ENCODE results near the gene FAM193A.

The FAM193A gene

GRCh38 chr4:2688281-2688680 lies 151.8 kb downstream of the FAM193A start:
- TF ChIP-seq FOXM1 (IDR thresholded peaks at IDR 0.05; ENCODE audit: borderline replicate concordance, low read depth) = no peak
- no peak for TF ChIP-seq MAX (IDR thresholded peaks at IDR 0.05)
- no peak for TF ChIP-seq NFIC (IDR thresholded peaks at IDR 0.05)
- TF ChIP-seq REST (IDR thresholded peaks at IDR 0.05; ENCODE audit: low read depth) = no peak
- TF ChIP-seq, protein P1, sequence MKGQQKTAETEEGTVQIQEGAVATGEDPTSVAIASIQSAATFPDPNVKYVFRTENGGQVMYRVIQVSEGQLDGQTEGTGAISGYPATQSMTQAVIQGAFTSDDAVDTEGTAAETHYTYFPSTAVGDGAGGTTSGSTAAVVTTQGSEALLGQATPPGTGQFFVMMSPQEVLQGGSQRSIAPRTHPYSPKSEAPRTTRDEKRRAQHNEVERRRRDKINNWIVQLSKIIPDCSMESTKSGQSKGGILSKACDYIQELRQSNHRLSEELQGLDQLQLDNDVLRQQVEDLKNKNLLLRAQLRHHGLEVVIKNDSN (IDR thresholded peaks at IDR 0.05) = no peak
- TF ChIP-seq RAD21 (IDR thresholded peaks at IDR 0.05; ENCODE audit: low read depth) = no peak
- no peak for TF ChIP-seq ZBTB7A (IDR thresholded peaks at IDR 0.05; ENCODE audit: low read depth)
- no peak for TF ChIP-seq EP300 (IDR thresholded peaks at IDR 0.05; ENCODE audit: borderline replicate concordance)

DNA sequence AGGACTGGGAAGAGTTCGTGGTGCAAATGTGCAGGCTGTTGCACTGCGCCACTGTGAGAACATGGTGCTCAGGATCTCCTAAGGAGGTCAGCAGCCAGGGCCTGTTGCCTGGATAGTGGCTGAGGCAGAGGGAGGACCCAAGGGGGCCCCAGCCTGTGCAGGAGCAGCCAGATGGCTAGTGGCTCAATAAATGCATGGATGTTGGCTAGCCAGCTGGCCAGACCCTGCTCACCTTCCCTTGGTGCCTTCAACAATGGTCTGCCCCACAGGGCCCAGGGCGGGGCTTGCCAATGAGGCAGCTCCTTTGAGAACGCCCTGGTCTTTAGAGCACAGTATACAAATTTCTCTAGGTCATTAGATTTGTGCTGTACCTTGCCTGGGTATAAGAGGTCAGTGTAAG lies 152.2 kb downstream of the FAM193A start:
- no peak for TF ChIP-seq EGR1 (IDR thresholded peaks at IDR 0.05)
- TF ChIP-seq EP300 (IDR thresholded peaks at IDR 0.05; ENCODE audit: borderline replicate concordance) = no peak
- TF ChIP-seq TCF12 (IDR thresholded peaks at IDR 0.05; ENCODE audit: low read depth) = no peak

GRCh38 chr4:2689114-2689513 lies 152.7 kb downstream of the FAM193A start:
- TF ChIP-seq REST (IDR thresholded peaks at IDR 0.05; ENCODE audit: low read depth) (no peak), CEBPB (IDR thresholded peaks at IDR 0.05) (no peak), YY1 (IDR thresholded peaks at IDR 0.05; ENCODE audit: low read depth) (no peak), CREB1 (IDR thresholded peaks at IDR 0.05; ENCODE audit: low read depth) (no peak), EP300 (IDR thresholded peaks at IDR 0.05; ENCODE audit: borderline replicate concordance) (no peak), NFIC (IDR thresholded peaks at IDR 0.05) (no peak), RAD21 (IDR thresholded peaks at IDR 0.05; ENCODE audit: low read depth) (no peak), FOXM1 (IDR thresholded peaks at IDR 0.05; ENCODE audit: borderline replicate concordance, low read depth) (no peak), MAX (IDR thresholded peaks at IDR 0.05) (no peak), TEAD4 (IDR thresholded peaks at IDR 0.05) (no peak), EGR1 (IDR thresholded peaks at IDR 0.05) (no peak), TCF12 (IDR thresholded peaks at IDR 0.05; ENCODE audit: low read depth) (no peak), ZBTB7A (IDR thresholded peaks at IDR 0.05; ENCODE audit: low read depth) (no peak), TAF1 (IDR thresholded peaks at IDR 0.05; ENCODE audit: low read depth) (no peak)
- TF ChIP-seq, protein P1 (IDR thresholded peaks at IDR 0.05) = no peak

DNA sequence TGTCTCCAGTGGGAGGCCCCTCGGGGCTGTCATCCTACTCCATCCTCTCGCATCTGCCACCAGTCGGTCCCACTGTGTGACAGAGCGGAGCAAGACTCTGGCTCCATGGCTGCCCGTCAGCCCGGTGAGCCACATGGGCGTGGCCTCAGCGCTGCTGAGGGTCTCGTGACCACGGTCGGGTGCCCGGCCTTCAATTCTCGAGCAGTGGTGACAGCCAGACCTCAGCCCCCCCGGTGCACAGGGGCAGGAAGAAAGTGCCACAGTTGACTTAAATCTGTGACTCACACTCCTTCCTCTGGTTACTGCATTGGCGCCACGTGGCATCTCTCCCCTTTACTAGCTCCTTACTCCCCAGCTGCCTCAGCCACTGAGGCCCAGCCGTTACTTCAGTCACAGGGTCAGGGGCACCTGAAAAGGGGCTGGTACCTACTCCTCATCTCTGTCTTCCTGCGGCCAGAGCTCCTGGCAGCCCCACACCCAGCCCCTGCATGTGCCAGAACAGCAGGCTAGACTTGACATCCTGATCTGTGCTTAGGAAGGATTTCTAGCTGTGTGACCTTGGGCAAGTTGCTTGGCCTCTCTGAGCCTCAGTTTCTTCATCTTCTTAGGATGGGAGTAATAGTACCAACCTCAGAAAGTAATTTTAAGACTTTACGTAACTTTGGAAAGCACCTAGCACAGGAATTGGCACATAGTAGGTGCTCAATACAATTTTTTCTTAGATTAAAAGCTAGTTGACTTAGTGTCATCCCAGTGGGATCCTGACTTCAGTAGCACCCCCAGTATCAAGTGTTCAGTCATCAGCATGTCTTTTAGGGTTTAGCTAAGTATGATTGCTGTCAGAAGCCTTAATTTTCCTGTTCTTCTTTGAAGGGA lies 153.6 kb downstream of the FAM193A start:
- TF ChIP-seq RAD21 (IDR thresholded peaks at IDR 0.05; ENCODE audit: low read depth) (no peak), ZBTB7A (IDR thresholded peaks at IDR 0.05; ENCODE audit: low read depth) (no peak), EP300 (IDR thresholded peaks at IDR 0.05; ENCODE audit: borderline replicate concordance) (no peak), REST (IDR thresholded peaks at IDR 0.05; ENCODE audit: low read depth) (no peak), YY1 (IDR thresholded peaks at IDR 0.05; ENCODE audit: low read depth) (no peak), CEBPB (IDR thresholded peaks at IDR 0.05) (no peak), TEAD4 (IDR thresholded peaks at IDR 0.05) (no peak), FOXM1 (IDR thresholded peaks at IDR 0.05; ENCODE audit: borderline replicate concordance, low read depth) (no peak), CREB1 (IDR thresholded peaks at IDR 0.05; ENCODE audit: low read depth) (no peak)

Measured in Ishikawa (cell line).